ENCODE measurements around the gene RARRES1.

Gene RARRES1, protein sequence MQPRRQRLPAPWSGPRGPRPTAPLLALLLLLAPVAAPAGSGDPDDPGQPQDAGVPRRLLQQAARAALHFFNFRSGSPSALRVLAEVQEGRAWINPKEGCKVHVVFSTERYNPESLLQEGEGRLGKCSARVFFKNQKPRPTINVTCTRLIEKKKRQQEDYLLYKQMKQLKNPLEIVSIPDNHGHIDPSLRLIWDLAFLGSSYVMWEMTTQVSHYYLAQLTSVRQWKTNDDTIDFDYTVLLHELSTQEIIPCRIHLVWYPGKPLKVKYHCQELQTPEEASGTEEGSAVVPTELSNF

DNA sequence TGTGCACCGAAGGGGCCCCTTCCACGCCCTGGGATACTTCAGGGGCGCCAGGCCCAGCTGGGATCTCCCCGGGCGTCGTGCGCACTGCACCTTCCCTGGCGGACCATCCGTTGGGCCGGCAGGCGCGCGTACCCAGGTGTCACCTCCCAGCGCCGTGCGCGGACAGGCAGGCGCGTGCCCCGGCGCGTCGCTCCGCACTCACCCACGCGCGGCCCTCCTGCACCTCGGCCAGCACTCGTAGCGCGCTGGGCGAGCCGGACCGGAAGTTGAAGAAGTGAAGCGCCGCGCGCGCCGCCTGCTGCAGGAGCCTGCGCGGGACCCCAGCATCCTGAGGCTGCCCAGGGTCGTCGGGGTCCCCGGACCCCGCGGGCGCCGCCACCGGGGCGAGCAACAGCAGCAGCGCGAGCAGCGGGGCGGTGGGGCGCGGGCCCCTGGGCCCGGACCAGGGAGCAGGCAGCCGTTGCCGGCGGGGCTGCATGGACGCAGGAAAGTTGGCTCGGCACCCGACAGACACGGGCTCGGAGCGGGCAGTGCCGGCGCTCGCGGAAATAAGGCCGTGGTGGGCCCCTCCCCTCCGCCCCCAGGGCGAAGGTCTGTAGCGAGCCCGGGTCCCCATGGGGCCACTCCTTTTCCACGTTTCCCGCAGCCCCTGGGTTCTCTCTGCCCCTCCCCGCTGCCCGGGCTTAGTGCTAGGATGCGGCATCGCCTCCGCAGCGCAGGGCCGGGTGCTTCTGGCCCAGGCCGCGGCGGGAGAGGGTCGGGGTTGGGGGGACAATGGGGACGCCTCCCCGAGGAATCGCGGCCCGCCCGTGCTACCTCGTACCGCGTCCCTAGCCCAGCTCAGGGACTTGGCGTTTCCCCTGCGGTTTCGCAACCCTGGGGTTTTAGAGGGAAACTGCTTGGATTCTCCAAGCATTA lies at the start of gene RARRES1:
TSS of gene RARRES1 (minus strand) at position 520 of the 918 bp plus-strand sequence. CDS start at position 478, 42 bp downstream.
- no peak for FAIRE-seq
- DNase-seq (ENCODE audit: insufficient read length, low spot score) = no peak
- no peak for TF ChIP-seq POLR2A (IDR thresholded peaks at IDR 0.05; ENCODE audit: low read depth, low read length)

DNA sequence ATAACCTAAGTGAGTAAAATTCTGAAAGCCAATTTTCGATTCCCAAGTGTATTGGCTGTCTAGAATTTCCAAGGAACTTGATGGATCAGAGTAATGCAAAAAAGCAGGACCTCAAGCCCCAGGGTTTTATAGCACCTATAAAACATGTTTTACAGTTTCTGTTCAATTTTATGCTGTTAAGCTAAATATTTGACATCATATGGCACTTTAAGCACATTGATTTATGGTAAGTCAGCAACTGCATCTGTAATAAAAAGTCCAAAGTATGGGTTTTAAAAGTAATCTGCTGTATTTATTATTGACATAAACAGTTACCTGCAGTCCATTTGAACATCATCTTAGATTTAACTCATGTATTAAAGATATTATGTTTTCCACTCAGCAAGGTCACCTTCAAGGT lies 49.6 kb upstream of the RARRES1 start:
- DNase-seq (ENCODE audit: insufficient read length, low spot score) = no peak
- FAIRE-seq = no peak
- TF ChIP-seq POLR2A (IDR thresholded peaks at IDR 0.05; ENCODE audit: low read depth, low read length) = no peak

DNA sequence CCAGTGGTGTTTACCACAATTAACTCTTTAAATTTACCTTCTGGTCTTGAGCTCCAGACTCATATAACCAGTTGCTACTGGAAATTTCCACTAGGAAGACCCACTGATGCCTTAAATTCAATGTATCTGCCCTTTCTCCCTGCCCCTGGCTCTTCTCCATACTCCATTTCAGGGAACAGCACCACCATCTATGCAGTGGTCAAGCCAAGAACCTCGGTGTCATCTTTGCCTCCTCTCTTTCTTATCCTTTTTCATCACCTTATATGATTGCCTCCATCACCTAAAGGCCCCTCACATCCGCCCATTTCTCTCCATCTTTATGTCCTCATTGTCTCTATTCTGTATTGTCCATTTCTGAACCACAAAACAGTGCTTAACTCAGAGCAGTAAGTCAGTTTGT lies 48.9 kb upstream of the RARRES1 start:
- FAIRE-seq = peak; percentile 38
- no peak for DNase-seq (ENCODE audit: insufficient read length, low spot score)
- no peak for TF ChIP-seq POLR2A (IDR thresholded peaks at IDR 0.05; ENCODE audit: low read depth, low read length)

DNA sequence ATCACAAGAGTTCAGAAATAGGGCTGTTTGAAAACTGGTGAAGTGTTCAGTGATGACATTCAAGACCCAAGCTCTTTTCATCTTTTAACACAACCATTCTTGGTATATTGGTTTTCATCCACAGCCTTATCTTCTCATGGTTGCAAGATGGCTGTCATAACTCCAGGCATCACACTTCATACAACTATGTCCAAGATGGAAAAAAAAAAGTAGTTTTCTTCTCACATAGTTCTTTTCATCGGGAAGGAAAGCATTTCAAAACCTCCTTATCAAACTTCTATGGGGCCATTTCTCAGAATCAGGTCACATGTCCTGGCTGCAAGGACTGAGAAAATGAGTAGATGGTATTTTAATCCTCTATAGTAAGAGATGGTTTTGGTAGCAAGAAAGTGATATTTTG lies 48.5 kb upstream of the RARRES1 start:
- DNase-seq (ENCODE audit: insufficient read length, low spot score) = no peak
- no peak for FAIRE-seq
- TF ChIP-seq POLR2A (IDR thresholded peaks at IDR 0.05; ENCODE audit: low read depth, low read length) = no peak

DNA sequence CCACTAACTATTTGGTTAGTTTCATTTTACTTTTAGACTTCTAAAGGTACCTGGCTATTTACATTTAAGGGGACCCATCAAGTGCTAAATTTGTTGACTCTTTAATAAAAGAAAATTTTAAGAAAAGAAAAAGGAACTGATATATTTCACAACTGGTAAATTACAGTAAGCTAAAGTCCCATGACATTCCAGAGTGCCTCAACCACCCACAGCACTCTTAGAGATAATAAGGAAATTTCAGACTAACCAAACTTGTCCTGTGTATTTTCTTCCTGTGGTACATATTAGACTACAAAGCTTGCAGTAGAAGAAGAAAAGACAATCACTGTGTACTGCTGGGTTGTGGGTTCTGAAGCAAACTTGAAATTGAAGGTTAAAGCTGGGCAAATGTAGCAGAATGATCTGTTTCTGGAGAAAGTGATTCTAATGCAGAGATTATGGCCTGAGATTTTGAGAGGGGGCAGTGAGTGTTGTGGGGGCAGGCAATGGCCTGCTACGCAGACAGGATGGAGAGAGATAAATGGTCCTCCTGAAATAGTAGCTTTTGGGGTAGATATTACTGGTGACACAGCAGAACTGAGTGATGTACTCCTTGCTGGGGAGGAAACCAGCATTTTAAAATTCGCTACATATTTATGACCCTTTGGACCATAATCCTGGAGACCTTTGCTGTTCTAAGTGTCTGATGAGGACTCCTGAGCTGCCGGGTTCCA lies 45.1 kb upstream of the RARRES1 start:
- DNase-seq (ENCODE audit: insufficient read length, low spot score) (no peak), FAIRE-seq (no peak)
- TF ChIP-seq POLR2A (IDR thresholded peaks at IDR 0.05; ENCODE audit: low read depth, low read length) = no peak

DNA sequence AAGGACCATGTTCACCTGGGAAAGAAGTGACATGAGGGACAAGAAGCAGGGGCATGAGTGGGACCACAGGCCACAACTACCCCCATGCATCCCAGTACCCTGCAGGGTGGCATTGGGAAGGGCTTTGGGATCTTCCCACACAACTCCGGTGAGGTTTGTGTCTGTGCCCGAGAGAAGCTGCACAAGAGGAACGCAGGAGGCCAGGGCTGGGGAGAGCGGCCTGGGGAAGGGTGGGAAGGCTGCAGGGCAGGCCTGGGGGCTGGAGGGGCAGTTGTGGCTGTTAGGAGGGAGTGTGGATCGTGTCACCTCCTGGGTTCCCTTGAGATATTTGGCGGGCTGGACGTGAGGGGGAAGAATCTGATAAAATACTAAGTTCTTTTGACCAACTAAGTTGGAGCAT lies 44.3 kb upstream of the RARRES1 start:
- TF ChIP-seq POLR2A (IDR thresholded peaks at IDR 0.05; ENCODE audit: low read depth, low read length) = no peak
- FAIRE-seq (no peak), DNase-seq (ENCODE audit: insufficient read length, low spot score) (no peak)

DNA sequence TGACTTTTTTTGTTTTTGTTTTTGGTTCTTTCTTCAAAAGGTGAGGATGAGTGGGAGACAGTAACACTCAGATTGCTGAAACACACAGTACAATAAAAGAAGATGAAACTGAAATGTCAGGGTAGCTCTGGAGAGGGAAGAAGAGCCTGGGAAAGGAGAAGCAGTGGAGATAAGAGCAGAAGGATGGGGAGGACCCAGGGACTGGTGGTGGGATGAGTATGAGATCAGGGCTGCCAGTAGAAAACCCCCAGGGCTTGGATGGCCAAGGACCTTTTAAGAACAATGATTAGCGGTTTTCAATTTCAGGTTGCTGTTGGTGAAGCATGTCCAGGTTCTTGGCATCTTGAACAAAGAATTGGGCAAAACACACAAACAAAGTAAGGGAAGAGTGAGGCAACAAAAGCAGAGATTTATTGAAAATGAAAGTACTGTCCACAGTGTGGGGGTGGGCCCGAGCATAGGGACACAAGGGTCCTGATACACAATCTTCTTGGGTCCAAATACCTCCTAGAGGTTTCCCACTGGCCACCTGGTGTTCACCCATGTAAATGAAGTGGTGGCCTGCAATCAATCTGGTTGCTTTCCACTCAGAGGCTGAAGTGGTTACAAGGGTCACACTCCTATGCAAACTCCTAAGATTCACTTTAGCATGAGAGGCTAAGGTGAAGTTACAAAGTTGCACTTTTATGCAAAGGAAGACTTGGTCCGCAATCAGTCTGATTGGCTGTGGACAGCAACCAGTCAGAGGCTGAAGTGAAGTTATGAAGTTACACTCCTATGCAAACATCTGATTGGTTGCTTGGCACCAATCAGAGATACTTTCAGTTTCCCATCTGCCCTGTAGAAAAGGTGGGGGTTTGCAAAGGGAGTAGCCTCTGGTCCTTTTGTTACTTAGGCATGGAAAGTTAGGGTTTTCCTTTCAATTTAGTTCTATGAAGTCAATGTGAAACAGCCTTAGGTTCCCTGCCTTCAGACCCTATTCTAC lies 43.5 kb upstream of the RARRES1 start:
- DNase-seq (ENCODE audit: insufficient read length, low spot score) (no peak), FAIRE-seq (no peak)
- TF ChIP-seq POLR2A (IDR thresholded peaks at IDR 0.05; ENCODE audit: low read depth, low read length) = no peak

DNA sequence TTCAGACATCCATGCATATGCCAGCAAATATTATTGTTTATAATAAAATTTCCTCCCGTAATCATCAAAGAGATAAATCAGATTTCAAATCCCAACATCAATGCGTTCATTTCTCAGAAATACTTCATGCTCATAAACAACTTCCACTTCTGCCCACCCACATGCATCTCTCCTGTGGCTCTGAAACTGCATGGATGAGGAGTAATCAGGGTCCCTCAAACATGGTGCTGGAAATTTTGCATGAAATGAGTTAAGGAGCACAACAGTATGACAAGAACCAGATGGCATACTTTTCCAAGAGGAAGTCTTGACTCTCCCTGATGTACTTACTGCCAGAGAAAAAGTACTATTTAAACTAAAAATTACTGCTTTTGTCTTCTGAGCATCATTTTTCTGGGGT lies 42.7 kb upstream of the RARRES1 start:
- TF ChIP-seq POLR2A (IDR thresholded peaks at IDR 0.05; ENCODE audit: low read depth, low read length) = no peak
- FAIRE-seq (no peak), DNase-seq (ENCODE audit: insufficient read length, low spot score) (no peak)

DNA sequence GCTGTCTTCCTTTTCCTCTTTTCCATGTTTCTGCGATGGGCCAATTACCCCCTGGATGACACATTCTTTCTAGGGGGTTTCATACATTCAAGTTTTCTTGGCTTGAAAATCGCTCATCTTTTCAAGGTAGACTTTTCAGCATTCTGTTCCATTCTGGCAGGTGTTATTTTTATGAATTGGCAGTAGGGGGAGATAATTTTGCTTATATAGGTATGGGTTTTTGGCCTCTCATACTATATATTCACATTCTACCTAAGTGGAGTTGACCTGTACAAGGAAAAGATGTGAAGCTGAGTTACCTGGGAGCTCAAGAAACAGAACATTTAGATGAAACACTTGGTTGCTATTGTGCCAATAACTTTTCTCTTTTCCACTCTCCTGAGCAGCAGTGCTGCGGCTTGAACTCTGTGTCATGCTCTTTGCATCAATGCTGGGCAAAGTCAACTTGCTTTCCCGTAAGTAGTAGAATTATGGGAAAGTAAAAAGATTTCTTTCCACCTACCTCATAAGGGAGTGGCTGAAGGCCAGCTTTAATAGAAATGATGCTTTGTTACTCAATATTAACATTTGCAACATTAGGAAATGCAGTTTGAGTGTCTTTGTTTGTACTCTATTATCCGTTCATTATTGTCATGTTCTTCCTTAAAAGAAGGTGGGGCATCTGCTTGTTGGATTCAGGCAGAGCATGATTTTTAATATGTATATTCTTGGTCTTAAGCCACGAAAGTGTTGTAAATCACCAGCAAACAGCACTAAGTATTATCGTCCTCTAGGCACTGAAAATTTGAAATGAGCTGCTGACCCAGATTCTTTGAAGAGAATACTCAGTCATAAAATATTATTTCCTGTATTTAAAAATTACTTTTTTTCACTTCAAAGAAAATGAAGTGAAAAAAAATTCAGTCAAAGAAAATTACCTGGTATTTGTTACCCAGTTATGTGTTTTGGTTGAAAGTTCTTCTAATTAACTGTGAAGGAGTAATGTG lies 41.9 kb upstream of the RARRES1 start:
- TF ChIP-seq POLR2A (IDR thresholded peaks at IDR 0.05; ENCODE audit: low read depth, low read length) = no peak
- no peak for FAIRE-seq

DNA sequence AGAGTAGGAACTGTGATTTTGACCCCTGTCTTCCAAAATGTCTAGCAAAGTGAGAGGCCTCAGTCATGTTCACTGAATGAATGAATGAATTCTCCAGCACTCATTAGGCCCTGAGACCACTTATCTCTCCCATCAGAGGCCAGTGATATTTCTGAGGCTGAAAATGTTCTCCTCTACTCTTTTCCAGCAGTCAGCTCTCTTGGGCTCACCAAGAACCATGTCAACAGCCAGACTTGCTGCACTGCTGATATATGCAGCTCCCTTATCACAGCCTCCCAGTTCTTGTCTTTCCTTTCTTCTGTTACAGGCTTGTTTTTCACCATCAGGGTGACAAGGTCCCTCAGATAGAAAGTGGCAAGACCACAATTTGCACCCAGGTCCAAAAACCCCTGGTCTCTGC lies 40.9 kb upstream of the RARRES1 start:
- no peak for TF ChIP-seq POLR2A (IDR thresholded peaks at IDR 0.05; ENCODE audit: low read depth, low read length)
- FAIRE-seq = no peak
- no peak for DNase-seq (ENCODE audit: insufficient read length, low spot score)

More for the DNA sequence above, 41.9 kb upstream of the RARRES1 start:
- DNase-seq (ENCODE audit: insufficient read length, low spot score) = no peak

DNA sequence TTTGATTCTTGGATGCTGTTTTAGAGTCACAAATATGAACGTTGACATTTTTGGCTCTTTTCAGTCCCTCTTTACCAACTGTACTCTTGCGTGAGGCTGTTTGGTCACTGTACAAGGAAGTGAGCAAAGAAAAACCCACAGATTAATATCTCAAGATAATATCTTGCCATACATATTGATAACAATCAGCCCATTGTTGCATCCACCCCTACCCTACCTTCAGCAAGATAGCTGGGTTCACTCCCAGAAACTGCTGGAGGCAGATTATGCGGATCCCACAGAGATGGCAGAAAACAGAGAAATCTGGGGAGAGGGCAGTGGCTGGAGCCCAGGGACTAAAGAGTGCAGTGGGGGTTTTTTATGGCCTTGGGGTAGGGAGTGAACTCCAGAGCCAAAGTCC lies 39.7 kb upstream of the RARRES1 start:
- no peak for TF ChIP-seq POLR2A (IDR thresholded peaks at IDR 0.05; ENCODE audit: low read depth, low read length)
- DNase-seq (ENCODE audit: insufficient read length, low spot score) = no peak
- FAIRE-seq = no peak

DNA sequence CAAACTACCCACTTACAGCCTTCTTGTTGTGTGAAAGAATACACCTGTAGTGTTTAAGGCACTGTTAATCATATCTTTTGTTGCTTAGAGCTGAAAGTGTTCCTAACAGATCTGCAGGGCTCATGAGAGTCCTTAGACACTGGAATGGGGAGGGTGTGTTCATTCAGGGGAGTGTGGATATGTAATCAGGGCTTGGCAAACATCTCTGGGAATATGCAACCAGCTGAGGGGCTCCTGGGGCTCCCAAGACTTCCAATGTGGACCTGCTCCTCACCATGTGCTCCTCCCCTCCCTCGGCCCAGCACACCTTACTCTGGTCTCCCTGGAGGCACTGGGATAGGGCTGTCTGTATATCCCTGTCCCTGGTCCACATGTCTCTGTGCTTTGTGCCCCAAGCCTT lies 39.3 kb upstream of the RARRES1 start:
- no peak for FAIRE-seq
- DNase-seq (ENCODE audit: insufficient read length, low spot score) = no peak
- no peak for TF ChIP-seq POLR2A (IDR thresholded peaks at IDR 0.05; ENCODE audit: low read depth, low read length)

All from H54 (cell line).